H1 (cell line): ENCODE measurements around the gene ALDH4A1. TPM values are rescaled to one million over a fixed set of nuclear protein-coding genes. Genes with fewer than 3 reads are reported as not detected.

Source experiments
- CBX5 ChIP-seq: fragments of 300-800, 300-1000 bp; sonication (generic); IDR thresholded peaks from 2 replicates; pipeline ENCODE4 v1.7.1; 2016; ENCODE audit warnings: antibody characterized with exemption, low read length, low read depth
- HDAC6 ChIP-seq: IDR thresholded peaks from one replicate; pipeline ENCODE4 v1.7.1; 2012; ENCODE audit warnings: low read depth, mild to moderate bottlenecking, inconsistent platforms, low read length, moderate library complexity
- KDM1A ChIP-seq: fragments of 200-600, 300-600 bp; sonication (generic); IDR thresholded peaks from 2 replicates; pipeline ENCODE4 v1.7.1; 2016; ENCODE audit warnings: mild to moderate bottlenecking, low read length, borderline replicate concordance
- SIRT6 ChIP-seq: IDR thresholded peaks from one replicate; pipeline ENCODE4 v1.7.1; 2012; ENCODE audit warnings: low read length, inconsistent platforms
- SUZ12 ChIP-seq: fragments of 200-600 bp; sonication (generic); IDR thresholded peaks from 2 replicates; pipeline ENCODE4 v1.6.1; 2012; ENCODE audit warnings: mild to moderate bottlenecking, inconsistent platforms, low read length, moderate library complexity, mixed read lengths
- TAF7 ChIP-seq: optimal IDR thresholded peaks from 2 replicates; pipeline ENCODE3; 2011; ENCODE audit warnings: low read depth, mild to moderate bottlenecking, inconsistent platforms, low read length, moderate library complexity, borderline replicate concordance
- polyA plus RNA-seq, 7 experiments: library from polyadenylated mRNA; depleted of rRNA in 3 of 7; stranded (reverse) in 5 of 7; unstranded in 2 of 7; fragments of >200 nt in 5 of 7; fragments of 200-250 nt in 2 of 7; gene quantifications; 1 replicate in 5 of 7; 2 replicates in 1 of 7; 4 replicates in 1 of 7; pipeline versions ENCODE4 v1.2.1 to v1.2.3, GENCODE V29; 2011 to 2013; ENCODE audit warnings: missing spikeins in 2 of 7, mixed read lengths in 2 of 7
- total RNA-seq: library from RNA; stranded (reverse); fragmentation: NEBNext Ultra II Directional; extraction: Animal tissue kit (Norgen Biotek cat#: 25700); gene quantifications from 2 replicates; pipeline ENCODE4 v1.2.1, GENCODE V29; 2021
- TF ChIP-seq, protein P1 (sequence below): IDR thresholded peaks from 2 replicates; pipeline ENCODE4 v1.6.1; 2012; ENCODE audit warnings: low read length, inconsistent platforms

ALDH4A1 gene
- total and polyA plus RNA-seq, 2 of the 8 experiments (the other 6 are each of a cell fraction or from before 2014, with no cell fraction given), result 30.3 to 35.9 TPM

DNA sequence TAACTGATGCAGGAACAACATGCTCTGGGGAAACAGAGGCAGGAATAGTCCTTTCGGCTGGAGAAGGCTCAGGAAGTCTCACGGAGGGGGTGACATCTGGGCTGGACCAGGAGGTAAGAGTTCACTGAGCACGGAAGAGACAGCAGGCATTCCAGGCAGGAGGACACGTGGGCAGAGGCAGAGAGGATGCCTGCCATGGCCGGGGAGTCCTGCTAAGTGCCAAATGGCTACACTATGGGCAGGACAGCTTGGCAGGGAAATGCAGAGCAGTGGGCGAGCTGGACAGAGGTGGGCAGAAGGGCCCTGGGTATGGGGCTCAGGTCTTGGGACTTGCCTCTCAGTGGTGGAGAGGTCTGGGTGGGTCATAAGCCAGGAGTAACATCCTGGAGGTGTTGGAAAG lies 17.6 kb downstream of the ALDH4A1 start (continued):
- TF ChIP-seq HDAC6 (no peak), CBX5 (no peak), TAF7 (no peak), SUZ12 (no peak), KDM1A (no peak), SIRT6 (no peak)
- TF ChIP-seq, protein P1, sequence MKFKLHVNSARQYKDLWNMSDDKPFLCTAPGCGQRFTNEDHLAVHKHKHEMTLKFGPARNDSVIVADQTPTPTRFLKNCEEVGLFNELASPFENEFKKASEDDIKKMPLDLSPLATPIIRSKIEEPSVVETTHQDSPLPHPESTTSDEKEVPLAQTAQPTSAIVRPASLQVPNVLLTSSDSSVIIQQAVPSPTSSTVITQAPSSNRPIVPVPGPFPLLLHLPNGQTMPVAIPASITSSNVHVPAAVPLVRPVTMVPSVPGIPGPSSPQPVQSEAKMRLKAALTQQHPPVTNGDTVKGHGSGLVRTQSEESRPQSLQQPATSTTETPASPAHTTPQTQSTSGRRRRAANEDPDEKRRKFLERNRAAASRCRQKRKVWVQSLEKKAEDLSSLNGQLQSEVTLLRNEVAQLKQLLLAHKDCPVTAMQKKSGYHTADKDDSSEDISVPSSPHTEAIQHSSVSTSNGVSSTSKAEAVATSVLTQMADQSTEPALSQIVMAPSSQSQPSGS, result no peak
